DND-41 (cell line): ENCODE data around the gene NDUFA12.

Experiments
- EZH2 ChIP-seq: IDR thresholded peaks from 3 replicates; pipeline ENCODE4 v1.6.1; 2012; ENCODE audit warnings: borderline replicate concordance, low read depth, mild to moderate bottlenecking, moderate library complexity, low read length, inconsistent platforms; ENCODE audit not compliant: severe bottlenecking
- TF ChIP-seq, protein P1 (sequence below): IDR thresholded peaks from 2 replicates; pipeline ENCODE4 v1.5.1; 2012; ENCODE audit warnings: borderline replicate concordance, low read length, moderate library complexity, mild to moderate bottlenecking; ENCODE audit not compliant: poor library complexity, severe bottlenecking; ENCODE audit errors: extremely low read depth

DNA sequence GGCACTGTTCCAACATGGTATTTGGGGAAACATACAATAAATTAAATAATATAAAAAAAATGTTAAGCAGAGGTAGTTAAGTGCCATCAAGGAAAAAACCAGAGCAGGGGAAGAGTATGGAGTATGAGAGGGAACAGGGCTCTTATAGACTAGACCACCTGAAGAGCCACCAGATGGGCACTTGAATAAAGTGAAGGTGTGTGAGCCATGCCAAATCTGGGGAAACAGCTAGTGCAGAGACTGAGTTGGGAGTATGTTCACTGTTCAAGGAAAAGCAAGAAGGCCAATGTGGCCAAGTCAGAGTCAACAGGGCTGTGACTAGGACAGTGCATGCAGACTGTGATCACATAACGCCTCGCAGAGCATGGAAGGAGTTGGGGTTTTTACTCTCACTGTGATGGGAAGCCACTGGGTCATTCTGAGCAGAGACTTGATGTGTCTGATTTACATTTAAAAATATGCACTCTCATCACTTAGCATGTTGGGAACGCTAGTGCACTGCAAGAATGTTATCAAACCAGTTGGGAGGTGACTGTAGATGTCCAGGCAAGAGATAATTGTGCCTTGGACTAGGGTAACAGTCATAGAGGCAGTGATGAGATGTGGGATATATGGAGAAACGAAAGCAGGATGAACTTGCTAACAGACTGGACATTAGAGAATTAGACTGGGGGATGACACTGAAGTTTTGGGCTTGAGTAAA, 25.6 kb downstream of the NDUFA12 start:
- TF ChIP-seq, protein P1, sequence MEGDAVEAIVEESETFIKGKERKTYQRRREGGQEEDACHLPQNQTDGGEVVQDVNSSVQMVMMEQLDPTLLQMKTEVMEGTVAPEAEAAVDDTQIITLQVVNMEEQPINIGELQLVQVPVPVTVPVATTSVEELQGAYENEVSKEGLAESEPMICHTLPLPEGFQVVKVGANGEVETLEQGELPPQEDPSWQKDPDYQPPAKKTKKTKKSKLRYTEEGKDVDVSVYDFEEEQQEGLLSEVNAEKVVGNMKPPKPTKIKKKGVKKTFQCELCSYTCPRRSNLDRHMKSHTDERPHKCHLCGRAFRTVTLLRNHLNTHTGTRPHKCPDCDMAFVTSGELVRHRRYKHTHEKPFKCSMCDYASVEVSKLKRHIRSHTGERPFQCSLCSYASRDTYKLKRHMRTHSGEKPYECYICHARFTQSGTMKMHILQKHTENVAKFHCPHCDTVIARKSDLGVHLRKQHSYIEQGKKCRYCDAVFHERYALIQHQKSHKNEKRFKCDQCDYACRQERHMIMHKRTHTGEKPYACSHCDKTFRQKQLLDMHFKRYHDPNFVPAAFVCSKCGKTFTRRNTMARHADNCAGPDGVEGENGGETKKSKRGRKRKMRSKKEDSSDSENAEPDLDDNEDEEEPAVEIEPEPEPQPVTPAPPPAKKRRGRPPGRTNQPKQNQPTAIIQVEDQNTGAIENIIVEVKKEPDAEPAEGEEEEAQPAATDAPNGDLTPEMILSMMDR: no peak
- TF ChIP-seq EZH2: no peak
